OCI-LY3 (cell line): ENCODE results near the gene ADARB1.

ENCODE experiments used
- H2AFZ ChIP-seq: fragments of 200-600, 300-600 bp; shearing (Covaris generic); 2 replicates; pipeline ENCODE4 v1.6.0; 2014; ENCODE audit warnings: antibody characterized with exemption, low read depth, low read length
- H3K27ac ChIP-seq: fragments of 200-600, 300-600 bp; sonication (generic); 2 replicates; pipeline ENCODE4 v1.5.1; 2014; ENCODE audit warnings: mild to moderate bottlenecking, low read length, moderate library complexity, mixed read lengths
- H3K27me3 ChIP-seq: fragments of 200-600, 300-600 bp; sonication (generic); 2 replicates; pipeline ENCODE4 v1.6.1; 2014; ENCODE audit warnings: low read depth, low read length, mixed read lengths
- H3K36me3 ChIP-seq: fragments of 200-600, 300-600 bp; sonication (generic); replicated peaks from 2 replicates; pipeline ENCODE3; 2014; ENCODE audit warnings: low read depth, low read length, mixed read lengths
- H3K4me1 ChIP-seq: fragments of 300-600, 200-600 bp; sonication (generic); 2 replicates; pipeline ENCODE4 v1.6.1; 2014; ENCODE audit warnings: low read length, mixed read lengths
- H3K4me2 ChIP-seq: fragments of 200-600, 300-600 bp; sonication (generic); 2 replicates; pipeline ENCODE4 v1.6.1; 2014; ENCODE audit warnings: low read length, mixed read lengths
- H3K4me3 ChIP-seq: fragments of 300-600, 200-600 bp; sonication (generic); 2 replicates; pipeline ENCODE4 v1.5.1; 2014; ENCODE audit warnings: antibody characterized with exemption, mild to moderate bottlenecking, low read length, moderate library complexity
- H3K79me2 ChIP-seq: fragments of 300-600, 200-600 bp; shearing (Covaris generic); 2 replicates; pipeline ENCODE4 v1.6.1; 2014; ENCODE audit warnings: mild to moderate bottlenecking, low read length, mixed read lengths
- H3K9ac ChIP-seq: fragments of 300-600, 200-600 bp; shearing (Covaris generic); 2 replicates; pipeline ENCODE4 v1.6.0; 2014; ENCODE audit warnings: mild to moderate bottlenecking, low read length, moderate library complexity
- H3K9me3 ChIP-seq: fragments of 200-600, 300-600 bp; shearing (Covaris generic); 2 replicates; pipeline ENCODE4 v1.6.1; 2014; ENCODE audit warnings: low read length, mixed read lengths; ENCODE audit not compliant: insufficient read depth
- H4K20me1 ChIP-seq: fragments of 200-600, 300-600 bp; sonication (generic); 2 replicates; pipeline ENCODE4 v1.6.1; 2016; ENCODE audit warnings: low read length, mixed read lengths; ENCODE audit not compliant: insufficient read depth
- EZH2phosphoT487 ChIP-seq: fragments of 200-600 bp; shearing (Covaris generic); IDR thresholded peaks from 2 replicates; pipeline ENCODE4 v1.6.1; 2018; ENCODE audit warnings: antibody characterized with exemption, mixed run types, low read depth
- TF ChIP-seq, protein P1 (sequence below): fragments of 200-600, 300-600 bp; sonication (generic); IDR thresholded peaks from 2 replicates; pipeline ENCODE4 v1.5.1; 2014; ENCODE audit warnings: antibody characterized with exemption, low read length, low read depth

Gene ADARB1

GRCh38 chr21:45122432-45123132 lies 48.2 kb downstream of the ADARB1 start:
- H3K4me1 ChIP-seq: no peaks in the 10 kb centered on the region
- no peak overlapping the region for H3K27ac ChIP-seq
- H3K4me2 ChIP-seq: no peak overlapping the region
- H3K36me3 ChIP-seq: no peaks in the 10 kb centered on the region
- TF ChIP-seq, protein P1, sequence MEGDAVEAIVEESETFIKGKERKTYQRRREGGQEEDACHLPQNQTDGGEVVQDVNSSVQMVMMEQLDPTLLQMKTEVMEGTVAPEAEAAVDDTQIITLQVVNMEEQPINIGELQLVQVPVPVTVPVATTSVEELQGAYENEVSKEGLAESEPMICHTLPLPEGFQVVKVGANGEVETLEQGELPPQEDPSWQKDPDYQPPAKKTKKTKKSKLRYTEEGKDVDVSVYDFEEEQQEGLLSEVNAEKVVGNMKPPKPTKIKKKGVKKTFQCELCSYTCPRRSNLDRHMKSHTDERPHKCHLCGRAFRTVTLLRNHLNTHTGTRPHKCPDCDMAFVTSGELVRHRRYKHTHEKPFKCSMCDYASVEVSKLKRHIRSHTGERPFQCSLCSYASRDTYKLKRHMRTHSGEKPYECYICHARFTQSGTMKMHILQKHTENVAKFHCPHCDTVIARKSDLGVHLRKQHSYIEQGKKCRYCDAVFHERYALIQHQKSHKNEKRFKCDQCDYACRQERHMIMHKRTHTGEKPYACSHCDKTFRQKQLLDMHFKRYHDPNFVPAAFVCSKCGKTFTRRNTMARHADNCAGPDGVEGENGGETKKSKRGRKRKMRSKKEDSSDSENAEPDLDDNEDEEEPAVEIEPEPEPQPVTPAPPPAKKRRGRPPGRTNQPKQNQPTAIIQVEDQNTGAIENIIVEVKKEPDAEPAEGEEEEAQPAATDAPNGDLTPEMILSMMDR: no peak
- TF ChIP-seq EZH2phosphoT487: no peak
- H4K20me1 ChIP-seq: no peaks in the 10 kb centered on the region
- no peak overlapping the region for H2AFZ ChIP-seq
- no peaks in the 10 kb centered on the region for H3K79me2 ChIP-seq
- H3K4me3 ChIP-seq: no peak overlapping the region
- H3K9me3 ChIP-seq: no peaks in the 10 kb centered on the region
- no peak overlapping the region for H3K9ac ChIP-seq
- H3K27me3 ChIP-seq: peaks cover 44% of the 10 kb centered on the region

- Histone ChIP-seq H3K36me3 (no peaks in the 10 kb centered on the region), H3K27ac (no peak overlapping the region), H3K79me2 (no peaks in the 10 kb centered on the region), H2AFZ (no peak overlapping the region), H3K4me3 (no peak overlapping the region), H3K4me1 (no peaks in the 10 kb centered on the region), H3K9me3 (no peaks in the 10 kb centered on the region), H3K4me2 (no peak overlapping the region), H4K20me1 (no peaks in the 10 kb centered on the region), H3K9ac (no peak overlapping the region), H3K27me3 (peaks cover 42% of the 10 kb centered on the region)
- TF ChIP-seq, protein P1: no peak
- TF ChIP-seq EZH2phosphoT487: no peak
Observed at GRCh38 chr21:45123440-45123839, 49.1 kb downstream of the ADARB1 start.

DNA sequence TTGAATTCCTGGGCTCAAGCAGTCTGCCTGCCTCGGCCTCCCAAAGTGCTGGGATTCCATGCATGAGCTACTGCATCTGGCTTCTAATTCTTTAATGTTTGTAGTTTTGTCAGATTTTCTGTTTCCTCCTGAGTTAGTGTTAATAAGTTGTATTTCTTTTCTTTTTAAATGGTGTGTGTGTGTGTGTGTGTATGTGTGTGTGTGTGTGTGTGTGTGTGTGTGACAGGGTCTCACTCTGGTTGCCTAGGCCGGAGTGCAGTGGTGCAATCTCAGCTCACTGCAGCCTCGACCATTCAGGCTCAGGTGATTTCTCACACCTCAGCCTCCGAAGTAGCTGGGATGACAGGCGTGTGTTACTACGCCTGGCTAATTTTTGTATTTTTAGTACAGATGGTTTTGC lies 50.2 kb downstream of the ADARB1 start:
- Histone ChIP-seq H3K4me1 (no peaks in the 10 kb centered on the region), H3K4me3 (no peak overlapping the region), H4K20me1 (no peaks in the 10 kb centered on the region), H3K9ac (no peak overlapping the region), H3K36me3 (no peaks in the 10 kb centered on the region), H3K4me2 (no peak overlapping the region), H3K27ac (no peak overlapping the region), H3K9me3 (no peaks in the 10 kb centered on the region), H3K79me2 (no peaks in the 10 kb centered on the region), H2AFZ (no peak overlapping the region), H3K27me3 (peaks cover 36% of the 10 kb centered on the region)
- TF ChIP-seq, protein P1: no peak
- no peak for TF ChIP-seq EZH2phosphoT487

DNA sequence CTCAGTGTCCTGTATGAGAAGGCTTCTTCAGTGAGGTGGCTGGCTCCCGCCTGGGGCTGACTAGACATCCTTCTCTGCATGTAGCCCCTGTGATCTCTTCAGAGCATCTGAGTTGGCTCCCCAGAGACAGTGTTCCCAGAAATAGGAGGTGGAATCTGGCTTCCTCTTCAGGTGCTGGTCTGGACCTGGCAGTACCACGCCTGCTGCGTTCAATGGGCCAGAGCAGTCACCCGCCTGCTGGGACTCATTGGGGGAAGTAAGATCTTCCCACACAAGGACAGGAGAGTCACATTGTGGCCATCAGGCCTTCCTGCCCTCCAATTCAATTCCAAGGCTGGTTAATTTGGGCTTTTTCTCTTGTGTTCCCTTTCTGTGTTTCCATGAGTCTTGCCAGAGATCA lies 51.0 kb downstream of the ADARB1 start:
- H3K27me3 ChIP-seq: peaks cover 32% of the 10 kb centered on the region
- no peak overlapping the region for H3K27ac ChIP-seq
- TF ChIP-seq EZH2phosphoT487: no peak
- TF ChIP-seq, protein P1: no peak
- H3K4me1 ChIP-seq: no peaks in the 10 kb centered on the region
- no peaks in the 10 kb centered on the region for H3K9me3 ChIP-seq
- H3K79me2 ChIP-seq: no peaks in the 10 kb centered on the region
- H3K4me3 ChIP-seq: no peak overlapping the region
- H3K36me3 ChIP-seq: no peaks in the 10 kb centered on the region
- no peaks in the 10 kb centered on the region for H4K20me1 ChIP-seq
- no peak overlapping the region for H2AFZ ChIP-seq
- no peak overlapping the region for H3K4me2 ChIP-seq
- no peak overlapping the region for H3K9ac ChIP-seq
